Activated B cell treated with CpG ODN at 0.5 μM for 24 hours (primary cell): Measurements from ENCODE around the gene HNRNPU. TPM values are rescaled to one million over a fixed set of nuclear protein-coding genes. Genes with fewer than 3 reads are reported as not detected.

ENCODE experiments used
- ATAC-seq: fragments of 200-7000 bp; cut with Tn5 transposase; one replicate; pipeline ENCODE4 v1.10.0; 2021; ENCODE audit warnings: low read depth, mild to moderate bottlenecking, moderate library complexity
- CTCF ChIA-PET: fragments of 350-600 bp; sonication (Branson Sonifier 250); formaldehyde crosslinking; loops from one replicate; lab custom pipeline; 2021; ENCODE audit warnings: antibody characterized with exemption; lab: Charles Lee
- POLR2A ChIA-PET: fragments of 350-600 bp; sonication (Branson Sonifier 250); formaldehyde crosslinking; loops from one replicate; lab custom pipeline; 2021; ENCODE audit warnings: antibody characterized with exemption; lab: Charles Lee
- DNase-seq: peaks from one replicate; pipeline ENCODE4 v3.0.0; 2022
- H3K27ac Mint-ChIP-seq: one replicate; pipeline ENCODE4 v1.8.0; 2020; ENCODE audit warnings: mixed read lengths
- H3K27me3 Mint-ChIP-seq: one replicate; pipeline ENCODE4 v1.8.0; 2021; ENCODE audit warnings: mixed read lengths
- H3K36me3 Mint-ChIP-seq: one replicate; pipeline ENCODE4 v1.8.0; 2021; ENCODE audit warnings: low read depth, mixed read lengths
- H3K4me1 Mint-ChIP-seq: one replicate; pipeline ENCODE4 v1.8.0; 2021; ENCODE audit warnings: mixed read lengths
- H3K4me3 Mint-ChIP-seq: one replicate; pipeline ENCODE4 v1.8.0; 2020; ENCODE audit warnings: mild to moderate bottlenecking, mixed read lengths
- H3K9me3 Mint-ChIP-seq: one replicate; pipeline ENCODE4 v1.8.0; 2020; ENCODE audit warnings: mixed read lengths
- CTCF ChIP-seq: fragments of 200-600 bp; IDR thresholded peaks from one replicate; pipeline ENCODE4 v1.8.0; 2022; ENCODE audit warnings: antibody characterized with exemption, mild to moderate bottlenecking
- intact Hi-C: fragments of 100-400 bp; cut with micrococcal nuclease; formaldehyde crosslinking; loops from one replicate; pipeline ENCODE4 v1.15.1; 2024
- total RNA-seq: library from RNA; stranded (reverse); gene quantifications from 2 replicates; pipeline ENCODE4 v1.2.3, GENCODE V29; 2022

HNRNPU gene
- total RNA-seq, 1 donor from 2014 or later = 424 TPM

- intact Hi-C loops = loop anchor here (1.0 to 5.0 kb wide), 7 partner anchors 14 to 348 kb away; partner anchors contain the start of gene HNRNPU
- POLR2A ChIA-PET = interaction anchor here (0.7 to 2.1 kb wide), 10 partner anchors 15 to 241 kb away, joined by 3 to 21 read pairs (median 8); partner anchors contain the start of genes COX20 and HNRNPU
- TF ChIP-seq CTCF = no peak
- no peaks in the 10 kb centered on the region for H3K36me3 Mint-ChIP-seq
- peaks cover 8% of the 10 kb centered on the region for H3K27me3 Mint-ChIP-seq
- no peaks in the 10 kb centered on the region for H3K9me3 Mint-ChIP-seq
- no peak for DNase-seq
- no peak overlapping the region for H3K4me3 Mint-ChIP-seq
- H3K4me1 Mint-ChIP-seq = peaks cover 5% of the 10 kb centered on the region
- no peak overlapping the region for H3K27ac Mint-ChIP-seq
- CTCF ChIA-PET = interaction anchor here (0.6 to 7.2 kb wide), 15 partner anchors 10 to 289 kb away, joined by 3 to 135 read pairs (median 6); partner anchors contain the start of genes COX20 and HNRNPU
- no peak for ATAC-seq
Measured at GRCh38 chr1:244800821-244801220, 63.5 kb downstream of the HNRNPU start.

Other genes with a start within 250 kb of the HNRNPU start
- gene DESI2, start 211.4 kb downstream of the HNRNPU start, total RNA-seq = 24.2 and 25.8 TPM in 2 replicates
- 37.1 and 37.6 TPM in 2 replicates for gene COX20, start 28.9 kb downstream of the HNRNPU start, total RNA-seq